ENCODE results near the gene CPXM2.

CPXM2 gene

DNA sequence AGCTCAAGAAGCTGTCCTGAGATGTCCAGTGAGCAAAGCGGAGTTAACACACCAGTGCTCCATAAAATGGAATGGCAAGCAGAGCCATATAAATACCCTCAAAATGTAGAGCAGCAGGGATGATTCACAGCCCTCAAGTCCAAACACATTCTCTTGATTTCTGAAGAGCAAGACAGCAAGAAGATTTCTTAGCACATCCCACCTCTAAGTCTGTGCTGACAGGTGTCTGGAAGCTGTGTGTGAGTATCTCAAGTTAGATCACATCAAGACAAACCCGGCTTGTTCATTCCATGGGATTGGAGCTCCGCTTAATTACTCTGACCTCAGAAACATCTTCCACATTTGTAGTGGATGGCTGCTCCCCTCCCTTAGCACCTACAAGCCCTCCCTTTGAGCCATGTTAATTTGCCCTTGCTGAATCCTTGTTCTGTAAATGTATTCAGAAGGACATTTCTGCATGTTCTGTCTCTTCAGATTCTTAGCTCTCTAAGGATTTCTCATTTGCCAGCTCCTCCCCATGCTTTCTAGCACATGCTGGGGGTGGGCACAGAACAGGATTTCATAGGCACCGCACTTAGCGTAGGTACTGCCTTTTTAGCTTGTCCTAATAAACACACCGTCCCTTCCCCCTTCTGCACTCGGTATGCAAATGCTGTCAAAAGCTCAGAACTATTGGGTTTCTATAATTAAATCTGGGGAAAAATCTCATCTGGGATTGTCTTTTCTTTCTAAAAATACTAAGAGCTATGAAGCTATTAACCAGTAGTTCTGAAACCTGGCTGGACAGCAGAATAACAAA is 112.7 kb downstream of the CPXM2 start:
- no peak for DNase-seq (ENCODE audit: insufficient read length, low spot score)
- FAIRE-seq, result no peak

DNA sequence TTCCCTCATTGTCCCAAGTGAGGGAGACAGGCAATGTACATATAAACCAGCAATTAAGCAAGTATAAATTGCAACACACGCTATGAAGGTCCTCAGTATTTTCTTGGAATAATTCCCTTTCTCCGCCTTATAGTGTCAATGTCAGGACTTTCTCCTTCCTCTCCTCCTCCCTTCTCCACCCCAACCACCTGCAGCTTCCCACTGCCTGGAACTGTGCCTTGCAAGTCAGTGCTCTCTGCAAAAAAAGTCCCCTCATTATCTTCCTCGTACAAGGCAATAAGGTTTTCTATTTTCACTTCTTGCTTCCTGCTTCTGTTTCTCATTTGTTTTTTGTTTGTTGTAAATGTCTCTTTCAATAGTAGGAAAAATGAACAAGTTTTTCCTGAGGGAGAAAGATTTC is 113.7 kb downstream of the CPXM2 start:
- no peak for DNase-seq (ENCODE audit: insufficient read length, low spot score)
- no peak for FAIRE-seq

DNA sequence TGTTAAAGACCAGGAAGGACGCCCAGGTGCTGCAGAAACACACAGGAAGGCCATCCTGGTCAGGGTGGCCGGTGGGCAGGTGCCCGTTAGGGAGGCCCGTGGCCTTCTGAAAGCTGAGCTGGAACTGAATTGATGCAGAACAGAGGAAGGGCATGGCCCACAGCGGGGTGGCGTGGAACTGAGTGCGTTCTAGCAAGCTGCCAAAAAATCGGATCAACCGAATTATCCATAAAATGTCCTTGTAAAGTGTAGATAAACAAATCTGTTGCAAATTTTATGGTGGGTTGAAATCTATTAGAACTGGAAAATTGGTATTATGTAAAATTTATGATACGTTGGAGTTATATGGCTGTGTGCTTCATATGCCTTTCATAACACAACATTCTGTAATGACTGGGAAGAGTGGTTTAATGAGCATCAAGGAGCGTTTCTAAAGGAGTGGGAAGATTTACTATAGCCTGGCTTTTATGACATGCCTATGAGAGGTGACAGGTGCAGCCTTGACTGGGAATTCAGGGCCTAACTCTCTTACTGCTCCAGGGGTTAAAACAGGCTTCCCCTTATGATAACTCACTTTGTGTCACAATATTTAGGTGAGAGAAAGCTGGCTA is 117.4 kb downstream of the CPXM2 start:
- FAIRE-seq (no peak), DNase-seq (ENCODE audit: insufficient read length, low spot score) (no peak)

DNA sequence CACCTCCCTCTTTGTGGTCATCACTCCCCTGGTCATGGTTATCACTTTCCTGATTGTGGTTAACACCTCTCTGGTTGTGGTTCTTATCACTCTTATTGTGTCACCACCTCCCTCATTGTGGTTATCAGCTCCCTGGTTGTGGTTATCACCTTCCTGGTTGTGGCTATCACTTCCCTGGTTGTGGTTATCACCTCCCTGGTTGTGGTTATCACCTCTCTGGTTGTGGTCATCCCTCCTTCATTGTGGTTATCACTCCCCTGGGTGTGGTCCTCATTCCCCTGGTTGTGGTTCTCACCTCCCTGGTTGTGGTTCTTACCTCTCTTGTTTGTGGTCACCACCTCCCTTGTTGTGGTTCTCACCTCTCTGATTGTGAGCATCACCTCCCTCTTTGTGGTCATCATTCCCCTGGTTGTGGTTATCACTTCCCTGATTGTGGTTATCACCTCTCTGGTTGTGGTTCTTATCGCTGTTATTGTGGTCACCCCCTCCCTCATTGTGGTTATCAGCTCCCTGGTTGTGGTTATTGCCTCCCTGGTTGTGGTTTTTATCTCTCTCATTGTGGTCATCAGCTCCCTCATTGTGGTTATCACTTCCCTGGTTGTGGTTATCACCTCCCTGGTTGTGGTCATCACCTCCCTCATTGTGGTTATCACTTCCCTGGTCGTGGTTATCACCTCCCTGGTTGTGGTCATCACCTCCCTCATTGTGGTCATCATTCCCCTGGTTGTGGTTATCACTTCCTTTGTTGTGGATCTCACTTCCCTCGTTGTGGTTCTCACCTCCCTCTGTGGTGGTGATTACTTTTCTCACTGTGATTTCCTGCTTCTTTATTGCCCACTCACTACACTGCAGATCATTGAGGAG is 118.7 kb downstream of the CPXM2 start:
- DNase-seq (ENCODE audit: insufficient read length, low spot score) (no peak), FAIRE-seq (no peak)

DNA sequence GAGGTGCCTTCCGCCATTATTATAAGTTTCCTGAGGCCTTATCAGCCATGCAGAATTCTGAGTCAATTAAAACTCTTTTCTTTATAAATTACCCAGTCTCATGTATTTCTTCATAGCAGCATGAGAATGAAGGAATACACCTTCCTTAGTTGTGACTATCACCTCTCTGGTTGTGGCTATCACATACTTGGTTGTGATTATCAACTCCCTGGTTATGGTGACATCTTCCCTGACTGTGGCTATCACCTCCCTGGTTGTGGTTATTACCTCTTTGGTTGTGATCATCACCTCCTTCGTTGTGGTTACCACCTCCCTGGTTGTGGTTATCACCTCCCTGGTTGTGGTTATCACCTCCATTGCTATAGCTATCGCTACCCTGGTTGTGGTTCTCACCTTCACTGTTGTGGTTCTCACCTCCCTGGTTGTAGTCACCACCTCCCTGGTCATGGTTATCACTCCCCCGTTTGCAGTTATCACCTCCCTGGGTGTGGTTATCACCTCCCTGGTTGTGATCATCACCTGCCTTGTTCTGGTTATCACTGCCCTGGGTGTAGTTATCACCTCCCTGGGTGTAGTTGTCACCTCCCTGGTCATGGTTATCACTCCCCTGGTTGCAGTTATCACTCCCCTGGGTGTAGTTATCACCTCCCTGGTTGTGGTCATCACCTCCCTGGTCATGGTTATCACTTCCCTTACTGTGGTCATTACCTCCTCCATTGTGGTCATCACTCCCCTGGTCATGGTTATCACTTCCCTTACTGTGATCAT is 119.5 kb downstream of the CPXM2 start:
- FAIRE-seq (no peak), DNase-seq (ENCODE audit: insufficient read length, low spot score) (no peak)

DNA sequence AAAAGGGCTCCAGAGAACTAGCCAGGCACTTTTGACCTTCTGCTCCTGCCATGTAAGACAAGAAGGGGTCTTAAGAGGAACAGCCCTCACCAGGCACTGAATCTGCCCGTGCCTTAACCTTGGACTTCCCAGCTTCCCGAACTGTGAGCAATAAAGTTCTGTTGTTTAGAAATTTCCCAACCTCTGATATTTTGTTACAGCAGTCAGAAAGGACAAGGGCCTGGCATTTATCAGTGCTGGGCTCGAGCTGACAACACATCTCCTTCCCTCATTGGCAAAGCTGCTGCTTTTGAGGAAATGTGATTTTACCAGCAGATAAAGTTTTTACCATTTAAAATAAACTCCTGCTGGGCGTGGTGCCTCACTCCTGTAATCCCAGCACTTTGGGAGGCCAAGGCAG is 122.0 kb downstream of the CPXM2 start:
- no peak for DNase-seq (ENCODE audit: insufficient read length, low spot score)
- no peak for FAIRE-seq

DNA sequence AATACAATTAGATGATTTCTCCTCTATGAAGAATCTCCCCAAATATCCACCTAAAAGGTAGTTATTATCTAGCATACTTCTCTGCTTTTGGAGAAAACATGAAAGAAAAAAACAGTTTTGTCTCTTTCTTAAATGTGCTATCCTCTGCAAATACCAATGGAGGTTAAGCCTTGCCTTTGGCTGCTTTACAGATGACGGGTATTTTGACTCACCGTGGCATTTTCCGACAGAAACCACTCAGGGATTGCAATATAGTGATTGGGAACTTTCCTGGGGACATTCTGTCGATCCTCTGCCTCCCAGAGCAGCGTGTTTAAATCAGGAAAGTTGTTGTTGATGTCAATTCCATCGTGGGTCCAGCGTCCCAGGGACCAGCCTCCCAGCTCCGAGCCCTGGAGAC is 124.8 kb downstream of the CPXM2 start:
- FAIRE-seq (no peak), DNase-seq (ENCODE audit: insufficient read length, low spot score) (no peak)

DNA sequence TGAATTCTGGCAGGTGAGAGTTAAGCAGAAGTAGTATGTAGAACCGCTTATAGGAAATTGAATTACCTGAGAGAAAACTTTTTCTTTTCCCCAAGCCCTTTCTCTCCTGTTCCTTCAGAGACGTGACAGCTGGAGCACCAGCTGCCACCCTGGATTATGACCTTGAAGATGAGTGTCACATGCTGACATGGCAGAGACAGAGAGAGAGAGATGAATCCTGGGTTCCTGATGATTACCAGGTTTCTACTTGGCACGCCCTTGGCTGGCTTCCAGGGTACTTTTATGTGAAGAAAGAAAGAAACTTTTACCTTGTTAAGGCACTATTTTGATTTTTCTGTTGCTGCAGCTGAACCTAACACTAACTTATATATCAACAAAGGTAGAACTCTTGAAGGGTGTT is 125.6 kb downstream of the CPXM2 start:
- DNase-seq (ENCODE audit: insufficient read length, low spot score) (no peak), FAIRE-seq (no peak)

DNA sequence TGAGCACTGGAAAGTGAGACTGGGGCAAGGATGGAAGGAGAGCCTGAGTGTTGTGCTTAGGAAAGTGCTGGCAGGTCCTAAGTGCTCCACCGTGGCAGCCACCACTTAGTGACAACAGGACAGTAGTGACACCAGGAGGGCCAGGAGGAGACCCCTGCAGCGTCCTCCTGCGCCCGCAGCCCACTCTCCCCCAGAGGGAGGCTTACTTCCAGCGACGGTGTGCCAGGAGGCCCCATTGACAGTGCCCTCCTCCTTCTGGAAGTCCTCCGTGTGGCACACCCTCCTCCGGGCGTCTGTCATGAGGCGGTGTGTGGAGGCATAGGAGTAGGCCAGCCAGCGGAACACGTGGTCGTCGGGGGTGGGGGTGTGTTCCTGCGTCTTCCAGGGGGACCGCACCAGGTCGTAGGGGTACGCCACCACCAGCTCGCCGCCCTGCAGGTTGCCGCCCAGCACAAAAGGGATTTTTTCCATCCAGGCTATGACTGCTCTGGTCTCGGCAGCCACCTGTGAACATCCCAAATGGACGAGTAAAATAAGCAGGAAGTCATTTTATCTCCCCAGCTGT is 129.9 kb downstream of the CPXM2 start:
- no peak for DNase-seq (ENCODE audit: insufficient read length, low spot score)
- FAIRE-seq, result no peak

DNA sequence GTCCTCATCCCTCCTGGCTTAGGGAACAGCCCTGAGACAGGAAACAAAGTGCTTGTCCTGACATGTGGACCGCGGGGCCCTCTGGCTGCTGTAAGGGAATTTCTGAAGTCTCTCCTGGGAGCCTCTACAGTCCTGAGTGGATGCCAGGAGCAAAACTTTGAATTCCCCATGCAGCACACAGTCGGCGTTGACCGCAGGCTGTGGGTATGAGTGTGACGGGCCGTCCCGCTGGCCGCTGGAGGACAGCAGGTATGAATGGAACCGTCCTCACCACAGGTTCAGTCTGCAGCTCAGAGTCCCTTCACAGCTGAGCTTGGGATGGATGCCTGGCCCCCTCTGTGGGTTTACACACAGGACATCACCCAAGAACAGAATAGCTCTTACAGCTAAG is 130.6 kb downstream of the CPXM2 start:
- no peak for FAIRE-seq
- DNase-seq (ENCODE audit: insufficient read length, low spot score), result no peak

DNA sequence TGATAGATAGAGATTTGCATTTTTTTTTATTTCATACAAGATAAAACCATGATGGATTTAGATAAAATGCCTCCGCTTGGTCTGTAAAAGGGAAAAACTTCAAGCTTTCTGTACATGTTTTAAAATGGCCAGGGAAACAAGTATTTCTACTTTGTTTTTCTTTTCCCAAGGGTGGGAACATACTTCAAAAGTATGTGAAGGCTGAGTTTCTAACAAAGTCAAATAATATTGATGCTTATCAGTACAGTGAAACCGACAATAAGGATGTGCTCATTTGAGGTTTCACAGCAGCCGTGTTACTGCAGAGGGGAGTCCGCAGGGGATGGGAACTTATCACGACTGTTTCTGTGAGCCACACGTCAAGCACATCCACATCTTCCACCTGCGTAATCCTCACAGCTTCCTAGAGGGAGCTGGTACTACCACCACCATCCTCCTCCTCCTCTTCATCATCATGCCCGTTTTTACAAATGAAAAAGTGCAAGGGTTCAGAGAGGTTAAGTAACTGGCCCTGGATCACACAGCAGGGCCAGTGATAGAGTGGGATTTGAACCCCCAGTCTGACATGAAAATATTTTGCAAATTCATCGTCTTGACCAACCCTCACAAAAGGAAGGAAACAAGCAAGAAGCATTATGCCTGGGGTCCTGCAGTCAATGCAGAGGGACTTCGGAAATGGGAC is 131.1 kb downstream of the CPXM2 start:
- FAIRE-seq, result no peak
- DNase-seq (ENCODE audit: insufficient read length, low spot score), result no peak

DNA sequence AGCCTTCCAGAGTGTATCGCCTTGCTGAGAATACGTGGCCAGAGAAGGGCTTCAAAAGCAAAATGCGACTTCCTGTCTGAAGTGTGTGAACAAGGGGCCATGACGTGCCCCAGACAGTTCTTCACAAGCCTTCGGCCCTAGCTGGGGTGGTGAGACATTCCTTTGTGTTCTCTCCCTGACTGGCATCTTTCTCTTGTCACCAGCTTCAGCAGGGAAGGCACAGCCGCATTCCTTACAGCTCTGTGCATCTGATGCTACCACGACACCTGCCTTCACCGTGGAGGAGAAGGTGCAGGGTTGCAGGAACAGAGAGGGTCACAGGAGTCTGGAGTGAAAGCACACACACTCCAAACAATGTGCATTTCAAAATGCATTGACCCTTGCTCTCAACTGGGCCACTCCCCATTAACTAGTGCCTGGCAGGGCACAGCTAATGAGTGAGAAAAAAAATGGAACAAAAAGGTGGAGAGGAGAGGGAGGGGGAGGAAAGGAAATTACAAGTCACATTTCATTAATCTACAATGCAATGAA is 132.0 kb downstream of the CPXM2 start:
- DNase-seq (ENCODE audit: insufficient read length, low spot score), result no peak
- FAIRE-seq, result no peak

DNA sequence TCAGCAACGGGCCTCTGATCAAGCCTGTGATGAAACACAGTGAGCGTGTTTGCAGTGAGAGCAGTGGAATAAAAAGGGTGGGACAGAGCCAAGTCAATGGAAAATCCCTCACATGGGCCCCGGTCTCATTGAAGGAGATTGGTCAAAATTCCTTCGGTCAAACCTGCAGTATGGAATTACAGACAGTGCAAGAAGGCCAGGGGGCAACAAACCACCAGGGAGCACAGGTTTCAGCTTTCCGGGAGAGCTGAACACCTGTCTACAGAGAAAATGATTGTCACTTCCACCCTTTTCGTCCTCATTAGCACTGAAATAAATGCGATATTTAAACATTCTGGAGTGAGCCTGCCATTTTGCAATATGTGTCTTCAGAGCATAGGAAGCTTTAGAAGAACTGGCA is 132.6 kb downstream of the CPXM2 start:
- no peak for FAIRE-seq
- DNase-seq (ENCODE audit: insufficient read length, low spot score), result no peak

DNA sequence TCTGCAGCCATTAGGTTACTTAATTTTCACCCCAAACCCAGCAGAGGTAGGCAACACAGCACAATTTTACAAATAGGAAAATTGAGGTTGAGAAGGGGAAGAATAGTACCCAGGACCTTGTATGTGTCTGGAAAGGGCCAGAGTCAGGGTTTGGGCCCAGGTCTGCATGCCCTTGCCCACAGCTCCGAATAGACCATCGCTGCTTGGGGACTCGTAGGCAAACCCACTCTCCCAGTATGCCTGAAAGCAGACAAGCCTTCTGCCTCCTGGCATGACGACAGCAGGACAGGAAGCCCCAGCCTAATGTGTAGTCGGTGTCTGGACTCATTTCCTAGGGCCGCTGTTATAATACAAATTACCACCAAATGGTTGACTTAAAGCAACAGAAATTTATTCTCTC is 133.8 kb downstream of the CPXM2 start:
- no peak for DNase-seq (ENCODE audit: insufficient read length, low spot score)
- FAIRE-seq, result no peak

DNA sequence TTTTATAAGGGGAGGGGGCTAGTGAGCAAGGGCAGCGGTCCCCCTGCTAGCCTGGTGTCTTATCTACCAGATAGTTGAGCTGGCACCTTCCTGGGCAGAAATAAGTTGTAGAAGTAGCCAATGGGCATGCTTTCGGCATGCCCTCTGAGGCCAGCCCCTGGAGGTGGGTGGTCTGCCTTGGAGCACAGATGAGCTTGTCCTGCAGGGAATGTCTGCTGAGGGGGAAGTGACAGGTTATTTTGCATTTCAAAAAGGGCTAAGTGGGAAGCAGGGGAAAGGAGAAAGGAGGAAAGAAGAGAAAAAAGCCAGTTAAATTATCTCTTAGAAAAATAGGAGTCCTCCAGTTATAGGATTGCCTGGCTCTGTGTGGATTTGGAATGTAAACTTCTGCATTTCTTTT is 136.5 kb downstream of the CPXM2 start:
- FAIRE-seq (no peak), DNase-seq (ENCODE audit: insufficient read length, low spot score) (no peak)

DNA sequence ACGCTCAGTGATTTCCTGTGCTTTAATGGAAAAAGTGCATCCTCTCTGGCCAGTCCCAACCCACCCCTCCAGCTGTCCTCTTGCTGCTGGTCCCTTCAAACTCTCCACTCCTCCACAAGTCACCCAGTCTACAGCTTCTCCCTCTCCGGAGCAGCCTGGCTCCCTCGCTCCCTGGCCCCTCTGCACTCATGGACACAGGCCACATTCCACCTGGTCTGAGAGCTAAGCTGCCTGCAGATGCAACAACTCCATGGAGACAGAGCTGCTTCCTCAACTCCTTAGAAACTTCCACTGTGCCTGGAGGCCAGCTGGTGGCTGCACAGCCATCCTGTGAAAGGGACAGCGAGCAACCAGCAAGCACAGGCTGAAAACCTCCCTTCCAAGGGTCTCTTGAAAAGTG is 137.5 kb downstream of the CPXM2 start:
- DNase-seq (ENCODE audit: insufficient read length, low spot score) (no peak), FAIRE-seq (no peak)

DNA sequence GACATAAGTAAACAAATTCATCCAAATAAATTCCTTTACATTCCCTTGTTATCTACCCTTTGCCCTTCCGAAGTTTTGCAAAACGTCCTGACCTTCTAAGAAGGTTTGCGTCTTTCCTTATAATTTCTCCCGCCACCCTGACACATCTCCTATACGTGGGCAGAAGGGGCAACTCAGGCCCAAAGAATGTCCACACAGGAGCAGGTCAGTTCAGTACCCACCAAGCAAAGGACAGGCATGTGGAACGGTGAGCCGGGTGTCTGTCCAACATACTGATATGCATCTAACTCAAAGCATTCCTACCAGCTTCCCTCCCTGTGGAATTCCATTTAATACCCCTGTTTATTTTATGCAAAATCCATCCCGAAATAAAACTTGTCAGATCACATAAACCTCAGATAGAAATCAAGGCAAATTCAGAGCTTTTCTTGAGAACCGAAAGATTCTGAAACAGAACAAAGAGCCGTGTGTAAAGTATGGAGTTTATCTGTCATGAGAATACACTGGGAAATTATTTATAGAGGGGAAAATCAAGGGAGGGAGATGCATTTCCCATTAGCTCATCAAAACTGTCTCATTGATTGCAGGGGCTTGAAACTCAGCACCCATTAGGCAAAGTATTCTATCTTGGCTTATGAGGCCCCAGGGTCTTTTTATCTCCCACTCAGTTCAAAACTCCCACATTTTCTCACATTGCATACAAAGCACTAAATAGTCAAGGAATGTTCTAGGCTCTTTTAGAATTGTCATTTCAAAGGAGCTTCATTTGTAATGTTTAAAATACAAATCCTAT is 140.1 kb downstream of the CPXM2 start:
- DNase-seq (ENCODE audit: insufficient read length, low spot score), result no peak
- FAIRE-seq, result no peak

DNA sequence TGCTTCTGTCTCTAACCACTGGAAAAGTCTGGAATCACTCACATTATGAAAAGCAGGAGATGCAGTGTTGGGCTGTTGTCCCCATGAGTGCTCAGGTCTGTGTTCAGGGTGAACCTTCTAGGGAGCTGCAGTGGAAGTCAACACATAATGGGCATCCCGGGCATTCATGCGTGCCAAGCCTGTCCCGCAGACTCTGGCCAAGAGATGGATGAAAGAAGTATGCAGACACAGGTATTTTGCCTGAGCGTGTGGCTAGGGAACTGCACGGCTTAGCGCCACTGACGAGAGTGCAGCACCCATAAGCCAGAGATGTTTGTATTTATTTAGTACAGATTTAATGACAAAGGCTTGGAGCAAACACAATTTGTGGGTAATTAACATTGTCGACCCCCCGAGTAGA is 140.7 kb downstream of the CPXM2 start:
- DNase-seq (ENCODE audit: insufficient read length, low spot score), result no peak
- no peak for FAIRE-seq

DNA sequence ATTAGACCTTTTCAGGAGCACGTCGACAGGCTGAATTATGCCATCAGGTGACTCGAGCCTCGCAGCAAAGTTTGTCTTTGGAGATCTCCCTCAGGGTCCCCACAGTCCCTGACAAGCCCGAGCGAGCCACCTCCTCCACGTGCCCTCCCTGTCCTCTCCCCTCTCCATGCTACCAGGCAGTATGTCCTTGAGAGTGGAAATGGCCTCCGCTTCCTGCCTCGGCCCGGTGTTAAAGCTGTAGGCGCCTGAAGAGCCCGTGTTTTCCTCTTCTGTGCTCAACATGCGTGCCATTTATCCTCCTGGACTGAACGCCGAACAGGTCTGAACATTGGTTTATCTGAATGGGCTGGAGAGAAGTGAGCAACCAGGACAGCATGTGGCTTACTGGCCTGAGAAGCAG is 142.9 kb downstream of the CPXM2 start:
- FAIRE-seq (no peak), DNase-seq (ENCODE audit: insufficient read length, low spot score) (no peak)
